Amniotic epithelial cell (primary cell): ENCODE measurements around the gene EML4.

ENCODE experiments used
- DNase-seq: peaks from one replicate; pipeline ENCODE4 v3.0.0-alpha.2; 2010; ENCODE audit warnings: low read depth

The EML4 gene

GRCh38 chr2:42307180-42307579 is 138.0 kb downstream of the EML4 start:
- no peak for DNase-seq

DNA sequence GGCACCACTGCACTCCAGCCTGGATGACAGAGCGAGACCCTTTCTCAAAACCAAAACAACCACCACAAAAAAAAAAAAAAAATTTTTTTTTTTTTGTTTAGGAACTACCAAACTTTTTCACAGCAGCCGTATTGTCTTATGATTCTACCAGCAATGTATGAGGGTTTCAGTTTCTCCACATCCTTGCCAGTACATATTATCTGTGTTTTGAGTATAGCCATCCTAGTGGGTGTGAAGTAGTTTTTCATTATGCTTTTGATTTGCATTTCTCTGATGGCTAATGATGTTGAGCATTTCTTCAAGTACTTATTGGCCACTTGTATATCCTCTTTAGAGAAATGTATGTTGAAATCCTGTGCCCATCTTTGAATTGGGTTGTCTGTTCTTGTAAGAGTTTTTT is 140.2 kb downstream of the EML4 start:
- DNase-seq, result no peak

DNA sequence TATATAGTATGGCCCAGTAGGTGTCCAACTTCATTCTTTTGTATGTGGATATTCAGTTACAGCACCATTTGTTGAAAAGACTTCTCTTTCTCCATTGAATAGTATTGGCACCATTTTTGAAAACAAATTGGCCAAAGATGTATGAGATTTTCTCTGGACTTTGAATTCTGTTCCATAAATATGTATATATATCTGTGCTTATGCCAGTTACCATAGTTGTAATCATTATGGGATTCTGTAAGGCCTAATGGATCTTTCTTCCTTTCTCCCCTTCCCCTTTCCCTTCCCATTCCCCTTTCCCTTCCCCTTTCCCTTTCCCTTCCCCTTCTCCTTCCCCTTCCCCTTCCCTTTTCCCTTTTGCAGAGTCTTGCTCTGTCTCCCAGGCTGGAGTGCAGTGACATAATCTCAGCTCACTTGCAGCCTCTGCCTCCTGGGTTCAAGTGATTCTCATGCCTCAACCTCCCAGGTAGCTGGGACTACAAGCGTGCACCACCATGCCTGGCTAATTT is 140.9 kb downstream of the EML4 start:
- DNase-seq, result no peak

DNA sequence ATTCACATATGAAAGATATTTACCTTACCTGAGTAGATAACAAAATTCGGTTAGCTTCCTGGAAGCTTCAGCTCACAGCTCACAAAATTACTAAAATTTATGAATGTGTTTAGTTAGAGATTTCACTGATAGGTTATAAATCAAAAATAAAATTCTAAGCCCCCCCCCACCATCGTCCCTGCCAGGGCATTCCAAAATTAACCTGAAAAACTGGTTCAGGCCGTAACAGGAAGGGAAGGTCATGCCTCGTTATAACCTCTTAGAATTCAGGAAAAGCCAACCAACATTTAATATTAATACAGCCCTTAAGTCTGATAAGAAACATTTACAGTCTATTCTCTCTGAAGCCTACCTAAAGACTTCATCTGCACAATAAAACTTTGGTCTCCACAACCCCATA is 143.0 kb downstream of the EML4 start:
- DNase-seq, result no peak

DNA sequence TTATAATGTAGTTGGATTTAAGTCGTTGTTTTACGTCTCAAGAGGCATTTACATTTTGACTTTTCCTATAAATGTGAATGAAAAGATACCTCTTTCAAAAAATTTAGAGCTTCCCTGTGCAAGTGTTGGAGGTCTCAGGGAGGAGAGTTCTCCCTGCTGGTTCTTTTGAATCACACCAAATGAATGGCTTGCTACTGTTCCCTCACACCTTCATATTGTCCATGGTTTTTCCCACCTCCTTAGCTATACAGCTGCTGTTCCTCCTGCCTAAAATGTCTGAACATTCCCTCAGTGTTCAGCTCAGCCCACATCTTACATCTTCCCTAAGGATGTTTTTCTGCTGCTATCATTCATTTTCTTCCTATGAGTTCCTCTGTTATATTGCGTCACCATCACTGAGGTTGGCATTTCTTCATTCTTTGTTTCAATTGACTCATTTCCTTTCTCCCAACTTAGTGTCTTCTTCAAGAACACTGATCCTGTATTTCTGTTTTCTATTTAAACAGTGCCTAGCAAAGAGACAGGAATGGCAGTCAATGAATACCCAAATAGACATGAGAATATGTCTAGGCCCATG is 145.8 kb downstream of the EML4 start:
- peak; percentile 95 for DNase-seq

- DNase-seq, result no peak
Observed at GRCh38 chr2:42315844-42316470, 146.8 kb downstream of the EML4 start.

- no peak for DNase-seq
Observed at GRCh38 chr2:42316910-42317309, 147.8 kb downstream of the EML4 start.

DNA sequence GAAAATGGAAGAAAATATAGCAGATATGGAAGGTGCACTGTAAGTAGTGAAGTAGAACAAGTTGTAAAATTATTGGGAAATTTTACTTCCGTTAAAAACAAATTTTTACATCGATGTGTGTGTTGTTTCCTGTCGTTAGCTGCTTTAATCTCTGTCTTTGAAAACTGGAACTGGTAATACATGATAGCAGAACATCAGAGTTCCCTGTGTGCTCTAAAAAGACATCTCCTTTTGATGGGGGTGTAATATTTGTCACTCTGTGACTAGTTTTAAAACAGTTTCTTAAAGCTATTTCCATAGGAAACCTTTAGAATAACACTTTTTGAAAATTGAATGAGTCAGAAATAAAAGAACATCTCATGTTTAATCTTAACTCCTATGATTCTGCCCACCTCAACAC is 148.3 kb downstream of the EML4 start:
- no peak for DNase-seq

GRCh38 chr2:42317945-42318344 is 148.8 kb downstream of the EML4 start:
- no peak for DNase-seq

- no peak for DNase-seq
Observed at GRCh38 chr2:42319265-42319664, 150.1 kb downstream of the EML4 start.

- DNase-seq, result no peak
Observed at GRCh38 chr2:42321452-42322064, 152.4 kb downstream of the EML4 start.

DNA sequence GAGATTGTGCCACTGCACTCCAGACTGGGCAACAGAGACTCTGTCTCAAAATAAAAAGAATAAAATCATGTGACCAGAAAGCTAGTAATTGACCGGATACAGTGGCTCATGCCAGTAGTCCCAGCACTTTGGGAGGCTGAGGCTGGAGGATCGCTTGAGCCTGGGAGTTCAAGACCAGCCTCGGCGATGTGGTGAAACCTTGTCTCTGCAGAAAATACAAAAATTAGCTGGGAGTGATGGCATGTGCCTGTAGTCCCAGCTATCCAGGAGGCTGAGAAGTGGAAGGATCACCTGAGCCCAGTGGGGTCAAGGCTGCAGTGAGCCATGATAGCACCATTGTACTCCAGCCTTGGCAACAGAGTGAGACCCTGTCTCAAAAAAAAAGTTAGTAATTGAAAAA is 155.1 kb downstream of the EML4 start:
- no peak for DNase-seq

GRCh38 chr2:42324949-42325348 is 155.8 kb downstream of the EML4 start:
- DNase-seq, result no peak

- DNase-seq, result no peak
Observed at GRCh38 chr2:42325609-42326008, 156.5 kb downstream of the EML4 start.

- DNase-seq, result no peak
Observed at GRCh38 chr2:42327125-42327524, 158.0 kb downstream of the EML4 start.

- peak; percentile 44 for DNase-seq
Observed at GRCh38 chr2:42328148-42328833, 159.1 kb downstream of the EML4 start.

- no peak for DNase-seq
Observed at GRCh38 chr2:42328923-42329322, 159.8 kb downstream of the EML4 start.

DNA sequence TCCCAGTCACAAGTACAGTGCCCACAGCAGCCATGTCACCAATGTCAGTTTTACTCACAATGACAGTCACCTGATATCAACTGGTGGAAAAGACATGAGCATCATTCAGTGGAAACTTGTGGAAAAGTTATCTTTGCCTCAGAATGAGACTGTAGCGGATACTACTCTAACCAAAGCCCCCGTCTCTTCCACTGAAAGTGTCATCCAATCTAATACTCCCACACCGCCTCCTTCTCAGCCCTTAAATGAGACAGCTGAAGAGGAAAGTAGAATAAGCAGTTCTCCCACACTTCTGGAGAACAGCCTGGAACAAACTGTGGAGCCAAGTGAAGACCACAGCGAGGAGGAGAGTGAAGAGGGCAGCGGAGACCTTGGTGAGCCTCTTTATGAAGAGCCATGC is 160.6 kb downstream of the EML4 start:
- no peak for DNase-seq

GRCh38 chr2:42331569-42332284 is 162.6 kb downstream of the EML4 start:
- DNase-seq, result peak; percentile 86

DNA sequence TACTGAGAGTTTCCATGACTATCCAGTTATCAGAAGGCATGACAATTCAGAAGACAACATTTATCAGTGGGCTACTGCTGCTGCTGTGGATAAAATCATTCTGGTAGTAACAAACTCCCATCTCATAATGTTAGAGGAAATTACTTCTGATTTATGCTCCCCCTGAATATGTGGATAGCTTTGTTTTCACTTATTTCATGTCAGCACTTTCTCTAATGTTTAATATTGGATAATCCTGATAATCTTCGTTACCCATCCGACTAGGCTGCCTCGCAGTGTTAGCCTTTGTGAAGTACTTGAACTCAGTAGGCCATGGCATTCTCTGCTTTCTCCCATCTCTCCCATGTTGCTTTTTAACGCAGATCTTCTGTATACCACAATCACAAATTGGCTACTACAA is 163.4 kb downstream of the EML4 start:
- DNase-seq, result no peak

GRCh38 chr2:42333579-42333978 is 164.4 kb downstream of the EML4 start:
- no peak for DNase-seq

DNA sequence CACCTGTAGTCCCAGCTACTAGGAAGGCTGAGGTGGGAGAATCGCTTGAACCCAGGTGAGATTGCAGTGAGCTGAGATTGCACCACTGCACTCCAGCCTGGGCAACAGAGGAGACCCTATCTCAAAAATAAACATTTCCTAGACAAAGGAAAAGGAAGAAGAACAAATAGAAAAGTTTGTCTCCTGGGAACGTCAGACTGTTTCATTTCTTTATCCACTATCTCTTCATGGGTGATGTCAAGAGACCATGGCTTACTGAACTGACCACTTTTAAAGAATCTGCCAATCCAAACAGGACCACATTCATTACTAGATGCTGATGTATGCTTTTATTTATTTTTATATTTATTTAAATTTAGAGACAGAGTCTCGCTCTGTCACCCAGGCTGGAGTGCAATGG is 165.1 kb downstream of the EML4 start:
- DNase-seq, result no peak
